Measurements from ENCODE around the gene KRTAP1-5. TPM values are rescaled to one million over a fixed set of nuclear protein-coding genes. Genes with fewer than 3 reads are reported as not detected.

Gene KRTAP1-5
- total RNA-seq, 1 experiment from 2014 or later = not detected

GRCh38 chr17:40993839-40994238 is 33.2 kb downstream of the KRTAP1-5 start, which contains the start of gene KRTAP3-3:
KRTAP3-3 (minus strand) TSS chr17:40994164; CDS start chr17:40994097, 67 bp downstream.
- Histone ChIP-seq H3K4me3 (ENCODE audit: low read depth in 2 of 2, low read length in 2 of 2) (no peak within 1 kb of the TSS), H3K27ac (ENCODE audit: low read length) (no peak within 1 kb of the TSS), H3K36me3 (ENCODE audit: control insufficient read depth, insufficient read depth, low read length) (no peaks in the 10 kb centered on the region), H3K9me3 (ENCODE audit: control insufficient read depth, insufficient read depth, low read depth, low read length) (no peaks in the 10 kb centered on the region), H3K27me3 (ENCODE audit: control insufficient read depth, insufficient read depth, low read length) (peaks cover 17% of the 10 kb centered on the region), H3K4me1 (ENCODE audit: control insufficient read depth, insufficient read depth, low read length) (no peaks in the 10 kb centered on the region)
- in situ Hi-C loops (cut with HindIII; ENCODE audit: low pct_unique_long_range_greater_than_20kb, low sequenced_read_pairs) = no loop called here
- TF ChIP-seq REST (IDR thresholded peaks at IDR 0.05; ENCODE audit: insufficient read depth in 1 of 2, low read depth in 2 of 2, low read length in 1 of 2) = no peak
- TF ChIP-seq SIN3A (IDR thresholded peaks at IDR 0.05; ENCODE audit: borderline replicate concordance, insufficient read depth, low read depth, low read length) = no peak
- no peak for TF ChIP-seq TCF7L2 (IDR thresholded peaks at IDR 0.05; ENCODE audit: low read depth, low read length)
- no peak for TF ChIP-seq CTCF (IDR thresholded peaks at IDR 0.05)
- no peak for TF ChIP-seq POLR2AphosphoS5 (IDR thresholded peaks at IDR 0.05; ENCODE audit: low read depth, low read length)
- no TSS peak for BruUV-seq (replicated peaks)
- CTCF ChIA-PET = no interaction called here
- DNase-seq (ENCODE audit: low read depth, low spot score) (no peak), ATAC-seq (no peak)
- intact Hi-C loops (cut with micrococcal nuclease; ENCODE audit: unreplicated experiment) = no loop called here
- POLR2A ChIA-PET = interaction anchor here (0.6 kb wide), 1 partner anchor 122 kb away, joined by 4 read pairs; no protein-coding TSS in a partner anchor

- Histone ChIP-seq H3K36me3 (ENCODE audit: control insufficient read depth, insufficient read depth, low read length) (no peaks in the 10 kb centered on the region), H3K27me3 (ENCODE audit: control insufficient read depth, insufficient read depth, low read length) (peaks cover 13% of the 10 kb centered on the region), H3K4me1 (ENCODE audit: control insufficient read depth, insufficient read depth, low read length) (no peaks in the 10 kb centered on the region), H3K27ac (ENCODE audit: low read length) (no peak overlapping the region), H3K4me3 (ENCODE audit: low read depth in 2 of 2, low read length in 2 of 2) (no peak overlapping the region), H3K9me3 (ENCODE audit: control insufficient read depth, insufficient read depth, low read depth, low read length) (no peaks in the 10 kb centered on the region)
- BruUV-seq (replicated peaks) = no TSS peak
- ATAC-seq = no peak
- ChIA-PET POLR2A (no interaction called here), CTCF (interaction anchor here (0.9 kb wide), 1 partner anchor 329 kb away, joined by 3 read pairs; no protein-coding TSS in a partner anchor)
- in situ Hi-C loops (cut with HindIII; ENCODE audit: low pct_unique_long_range_greater_than_20kb, low sequenced_read_pairs) (no loop called here), intact Hi-C loops (cut with micrococcal nuclease; ENCODE audit: unreplicated experiment) (no loop called here)
- DNase-seq (ENCODE audit: low read depth, low spot score) = no peak
- TF ChIP-seq REST (IDR thresholded peaks at IDR 0.05; ENCODE audit: insufficient read depth in 1 of 2, low read depth in 2 of 2, low read length in 1 of 2) = no peak
- TF ChIP-seq SIN3A (IDR thresholded peaks at IDR 0.05; ENCODE audit: borderline replicate concordance, insufficient read depth, low read depth, low read length) = no peak
- TF ChIP-seq TCF7L2 (IDR thresholded peaks at IDR 0.05; ENCODE audit: low read depth, low read length) = no peak
- no peak for TF ChIP-seq POLR2AphosphoS5 (IDR thresholded peaks at IDR 0.05; ENCODE audit: low read depth, low read length)
- no peak for TF ChIP-seq CTCF (IDR thresholded peaks at IDR 0.05)
Observed at GRCh38 chr17:40993084-40993483, 33.9 kb downstream of the KRTAP1-5 start.
